Endothelial cell (in vitro differentiated cells): Measurements from ENCODE around the gene REG4. TPM values are rescaled to one million over a fixed set of nuclear protein-coding genes. Genes with fewer than 3 reads are reported as not detected.

Experiments used
- DNase-seq: peaks from one replicate; pipeline ENCODE4 v3.0.0; 2021; ENCODE audit warnings: low spot score
- H3K27ac Mint-ChIP-seq: one replicate; pipeline ENCODE4 v1.8.0; 2021; ENCODE audit warnings: mixed read lengths, inconsistent platforms; ENCODE audit not compliant: unreplicated experiment
- H3K27me3 Mint-ChIP-seq: one replicate; pipeline ENCODE4 v1.8.0; 2021; ENCODE audit warnings: mild to moderate bottlenecking, moderate library complexity, mixed read lengths, inconsistent platforms; ENCODE audit not compliant: unreplicated experiment
- H3K36me3 Mint-ChIP-seq: one replicate; pipeline ENCODE4 v1.8.0; 2021; ENCODE audit warnings: mild to moderate bottlenecking, low read depth, mixed read lengths, inconsistent platforms; ENCODE audit not compliant: unreplicated experiment
- H3K4me1 Mint-ChIP-seq: one replicate; pipeline ENCODE4 v1.8.0; 2021; ENCODE audit warnings: mild to moderate bottlenecking, mixed read lengths, inconsistent platforms; ENCODE audit not compliant: unreplicated experiment
- H3K4me3 Mint-ChIP-seq: one replicate; pipeline ENCODE4 v1.8.0; 2021; ENCODE audit warnings: mild to moderate bottlenecking, mixed read lengths, inconsistent platforms; ENCODE audit not compliant: unreplicated experiment
- H3K9me3 Mint-ChIP-seq: one replicate; pipeline ENCODE4 v1.8.0; 2021; ENCODE audit warnings: mixed read lengths, inconsistent platforms; ENCODE audit not compliant: unreplicated experiment
- CTCF ChIP-seq: fragments of 200-600 bp; sonication (generic); IDR thresholded peaks from one replicate; pipeline ENCODE4 v1.5.0; 2021; ENCODE audit warnings: antibody characterized with exemption; ENCODE audit not compliant: unreplicated experiment
- total RNA-seq: library from RNA; stranded (reverse); fragmentation: NEBNext Ultra II Directional; extraction: Animal tissue kit (Norgen Biotek cat#: 25700); gene quantifications from one replicate; pipeline ENCODE4 v1.2.1, GENCODE V29; 2021; ENCODE audit not compliant: unreplicated experiment

REG4 gene
- total RNA-seq, 1 donor from 2014 or later: not detected

GRCh38 chr1:119764220-119764619, 47.0 kb downstream of the REG4 start:
- Mint-ChIP-seq H3K36me3 (no peaks in the 10 kb centered on the region), H3K9me3 (no peaks in the 10 kb centered on the region), H3K4me3 (no peak overlapping the region), H3K27me3 (no peaks in the 10 kb centered on the region), H3K27ac (no peak overlapping the region), H3K4me1 (no peaks in the 10 kb centered on the region)
- TF ChIP-seq CTCF: no peak
- DNase-seq: no peak

GRCh38 chr1:119762953-119763352, 48.3 kb downstream of the REG4 start:
- Mint-ChIP-seq H3K4me1 (no peaks in the 10 kb centered on the region), H3K9me3 (no peaks in the 10 kb centered on the region), H3K4me3 (no peak overlapping the region), H3K27ac (no peak overlapping the region), H3K27me3 (no peaks in the 10 kb centered on the region), H3K36me3 (no peaks in the 10 kb centered on the region)
- DNase-seq: no peak
- TF ChIP-seq CTCF: no peak

- no peaks in the 10 kb centered on the region for H3K36me3 Mint-ChIP-seq
- H3K4me1 Mint-ChIP-seq: no peaks in the 10 kb centered on the region
- no peaks in the 10 kb centered on the region for H3K27me3 Mint-ChIP-seq
- H3K4me3 Mint-ChIP-seq: no peak overlapping the region
- no peak overlapping the region for H3K27ac Mint-ChIP-seq
- DNase-seq: no peak
- no peaks in the 10 kb centered on the region for H3K9me3 Mint-ChIP-seq
- TF ChIP-seq CTCF: no peak
Observed at GRCh38 chr1:119762409-119762808, 48.9 kb downstream of the REG4 start.

- no peak for DNase-seq
- Mint-ChIP-seq H3K9me3 (no peaks in the 10 kb centered on the region), H3K4me3 (no peak overlapping the region), H3K27me3 (peaks cover 2% of the 10 kb centered on the region), H3K36me3 (no peaks in the 10 kb centered on the region), H3K4me1 (no peaks in the 10 kb centered on the region), H3K27ac (no peak overlapping the region)
- TF ChIP-seq CTCF: no peak
Observed at GRCh38 chr1:119758584-119758983, 52.7 kb downstream of the REG4 start.

- no peaks in the 10 kb centered on the region for H3K36me3 Mint-ChIP-seq
- DNase-seq: no peak
- H3K4me1 Mint-ChIP-seq: peaks cover 2% of the 10 kb centered on the region
- peaks cover 2% of the 10 kb centered on the region for H3K27me3 Mint-ChIP-seq
- no peak for TF ChIP-seq CTCF
- H3K4me3 Mint-ChIP-seq: no peak overlapping the region
- H3K27ac Mint-ChIP-seq: no peak overlapping the region
- H3K9me3 Mint-ChIP-seq: no peaks in the 10 kb centered on the region
Observed at GRCh38 chr1:119752592-119752991, 58.7 kb downstream of the REG4 start.
